ENCODE measurements around the gene ENDOG.

- TF ChIP-seq CTCF (IDR thresholded peaks at IDR 0.05) (peak in 1 of 4 experiments; percentile 17), POLR2A (IDR thresholded peaks at IDR 0.05) (peak; percentile 49 to 50)
Measured at GRCh38 chr9:128829477-128830251, 11.4 kb downstream of the ENDOG start, which contains the start of gene SPOUT1.

Measured in uterus (tissue), 2 donors.